Activated CD8-positive, alpha-beta memory T cell treated with anti-CD3 and anti-CD28 coated beads for 24 hours (primary cell): ENCODE data around the gene UBE3B.

Source experiments
- DNase-seq: peaks from one replicate; pipeline ENCODE4 v3.0.0-alpha.2; 2020

UBE3B gene

DNA sequence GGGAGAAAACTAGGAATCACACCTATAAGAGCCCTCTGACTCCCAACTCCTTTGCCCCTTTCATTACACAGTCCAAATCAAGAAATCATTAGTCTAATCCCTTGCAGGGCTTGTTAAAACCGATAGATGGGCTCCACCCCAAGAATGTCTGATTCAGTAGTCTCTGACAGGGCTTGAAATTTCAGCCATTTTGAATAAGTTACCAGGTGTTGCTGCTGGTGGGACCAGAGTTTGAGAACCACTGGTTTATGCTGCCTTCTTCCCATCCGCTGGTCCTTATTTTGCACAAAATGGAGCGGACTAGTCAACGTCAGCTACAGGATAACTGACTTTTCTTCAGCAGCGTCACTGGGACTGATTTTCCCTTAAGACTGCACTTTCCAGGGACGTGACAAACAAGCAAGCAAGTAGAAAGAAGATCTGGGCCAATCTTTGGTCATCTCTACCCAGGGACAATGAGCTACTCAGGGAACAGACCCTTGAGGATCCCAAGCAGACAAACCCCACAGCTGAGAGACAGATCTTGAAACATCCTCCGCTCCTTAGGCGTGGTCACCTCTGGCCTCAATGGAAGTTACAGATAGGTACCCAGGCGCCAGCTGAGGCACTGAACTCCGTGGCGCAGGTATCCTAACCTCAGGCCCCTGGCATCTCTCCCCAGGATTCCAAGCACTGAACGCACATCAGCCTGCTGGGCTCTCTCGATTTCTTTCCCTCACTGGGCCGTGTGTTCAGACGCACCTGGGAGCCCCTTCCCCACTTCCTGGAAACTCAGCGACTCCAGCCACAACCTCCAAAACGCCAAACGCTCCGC lies 1.2 kb upstream of the UBE3B start:
- DNase-seq = no peak

DNA sequence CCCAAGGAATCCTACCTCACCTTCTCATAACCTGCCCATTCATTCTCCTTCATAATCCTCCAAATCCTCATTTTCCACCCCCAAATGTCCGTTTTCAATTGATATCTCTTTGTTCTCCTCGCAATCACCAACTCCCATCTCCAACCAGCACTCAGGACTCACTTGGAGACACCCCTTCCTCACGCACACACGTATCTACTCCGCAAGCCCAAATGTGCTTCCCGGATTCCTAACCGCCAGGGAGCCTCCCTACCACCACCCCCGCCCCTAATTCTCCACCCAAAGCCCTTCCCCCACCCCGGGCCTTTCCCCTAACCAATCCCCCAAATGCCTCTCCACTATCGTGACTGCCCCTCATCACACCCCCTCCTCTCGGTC lies 638 bp upstream of the UBE3B start:
- DNase-seq = no peak

DNA sequence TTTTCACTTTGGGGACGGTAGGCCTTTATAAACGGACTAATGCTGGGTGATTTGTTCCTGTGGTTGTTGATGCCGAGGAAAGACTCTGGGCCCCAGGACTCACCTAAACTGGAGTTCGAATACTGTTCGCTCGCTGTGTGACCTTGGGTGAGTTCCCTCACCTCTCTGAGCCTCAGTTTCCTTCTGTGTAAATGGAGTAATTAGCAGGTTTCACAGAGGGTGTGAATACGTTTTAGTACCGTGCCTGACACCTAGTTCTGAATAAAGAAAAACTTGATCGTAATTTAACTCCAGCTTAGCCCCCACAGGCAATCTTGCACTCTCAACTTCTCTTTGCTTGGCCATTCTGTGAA lies 505 bp downstream of the UBE3B start:
- no peak for DNase-seq

DNA sequence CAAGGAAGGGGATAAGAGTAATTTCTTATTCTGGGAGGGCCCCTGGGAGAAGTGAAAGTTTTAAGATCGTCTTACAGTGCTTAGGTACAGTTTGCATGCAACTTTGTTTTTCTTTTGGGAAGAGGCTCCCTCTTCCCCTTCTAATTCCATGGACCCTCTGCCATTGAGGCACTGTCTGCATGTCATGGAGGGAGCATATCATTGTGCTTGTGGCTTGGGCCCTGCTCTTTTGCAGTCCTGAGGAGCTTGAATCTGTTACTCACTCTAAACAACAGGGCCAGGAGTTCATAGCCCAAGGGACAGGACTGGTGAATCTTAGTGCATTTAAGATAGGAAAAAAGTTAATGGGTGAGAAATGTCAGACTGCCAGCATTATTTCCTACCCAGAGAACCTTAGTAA lies 2.3 kb downstream of the UBE3B start:
- DNase-seq = no peak

DNA sequence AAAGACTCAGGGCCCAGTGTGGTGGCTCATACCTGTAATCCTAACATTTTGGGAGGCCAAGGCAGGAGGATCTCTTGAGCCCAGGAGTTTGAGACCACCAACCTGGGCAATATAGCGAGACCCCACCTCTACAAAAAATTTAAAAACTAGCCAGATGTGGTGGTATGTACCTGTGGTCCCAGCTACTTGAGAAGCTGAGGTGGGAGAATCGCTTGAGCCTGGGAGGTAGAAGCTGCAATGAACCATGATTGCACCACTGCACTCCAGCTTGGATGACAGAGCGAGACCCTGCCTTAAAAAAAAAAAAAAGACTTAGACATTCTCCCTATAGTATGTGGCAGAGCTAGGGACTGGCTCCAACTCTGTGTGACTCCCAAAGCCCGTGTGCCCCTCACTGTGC lies 2.9 kb downstream of the UBE3B start:
- no peak for DNase-seq

DNA sequence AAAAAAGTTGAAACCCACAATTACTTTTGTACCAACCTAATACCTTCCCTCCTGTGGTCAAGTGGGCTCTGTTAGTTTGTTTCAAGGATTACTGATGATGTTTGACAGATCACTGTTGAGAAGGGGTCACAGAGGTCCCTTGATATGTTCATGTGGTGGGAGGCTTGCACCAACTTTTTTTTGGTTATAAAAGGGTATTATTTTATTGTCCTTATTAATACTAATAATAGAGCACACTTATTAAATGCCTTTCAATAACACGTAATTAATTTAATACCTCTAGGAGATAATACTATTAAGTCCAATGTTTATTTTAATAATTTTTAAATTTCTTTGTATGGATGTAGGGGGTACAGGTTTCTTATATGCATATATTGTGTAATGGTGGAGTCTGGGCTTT lies 4.4 kb downstream of the UBE3B start:
- no peak for DNase-seq

DNA sequence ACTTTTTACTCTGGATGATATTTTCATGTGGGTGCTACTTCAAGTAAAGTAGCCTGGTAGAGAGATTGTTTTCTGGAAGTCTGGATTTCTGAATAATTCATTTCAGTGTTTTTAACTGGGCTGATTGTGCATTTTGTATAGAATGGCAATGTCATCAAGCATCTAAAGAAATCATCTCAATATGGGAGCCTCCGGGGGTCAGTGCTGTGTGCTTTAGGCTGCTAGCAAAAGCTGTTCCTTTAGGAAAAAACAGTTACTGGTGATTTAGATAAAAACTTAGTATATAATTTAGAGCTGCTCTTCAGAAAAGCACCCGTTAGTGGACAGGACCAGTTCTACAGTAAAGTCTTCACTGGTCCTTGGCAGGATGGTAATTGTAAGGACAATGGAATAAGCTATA lies 5.1 kb downstream of the UBE3B start:
- DNase-seq = no peak

DNA sequence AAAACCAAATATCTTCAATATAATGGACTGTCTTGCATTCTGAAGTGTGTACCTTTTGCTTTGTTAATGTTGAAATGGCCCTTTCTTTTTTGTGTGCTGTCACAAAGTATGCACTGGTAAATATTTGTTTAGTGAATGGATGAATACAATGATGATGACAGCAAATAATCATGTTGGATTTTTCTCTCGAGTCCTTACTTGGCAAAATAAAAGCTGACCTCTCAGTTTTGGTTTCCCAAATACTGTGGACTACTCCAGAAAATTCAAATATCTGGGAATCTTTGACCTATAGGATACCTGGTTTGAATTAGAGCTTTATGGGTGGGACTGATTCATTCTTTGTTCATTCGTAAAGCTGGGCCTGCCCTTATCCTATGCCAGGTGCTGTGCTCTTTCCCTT lies 5.5 kb downstream of the UBE3B start:
- no peak for DNase-seq

DNA sequence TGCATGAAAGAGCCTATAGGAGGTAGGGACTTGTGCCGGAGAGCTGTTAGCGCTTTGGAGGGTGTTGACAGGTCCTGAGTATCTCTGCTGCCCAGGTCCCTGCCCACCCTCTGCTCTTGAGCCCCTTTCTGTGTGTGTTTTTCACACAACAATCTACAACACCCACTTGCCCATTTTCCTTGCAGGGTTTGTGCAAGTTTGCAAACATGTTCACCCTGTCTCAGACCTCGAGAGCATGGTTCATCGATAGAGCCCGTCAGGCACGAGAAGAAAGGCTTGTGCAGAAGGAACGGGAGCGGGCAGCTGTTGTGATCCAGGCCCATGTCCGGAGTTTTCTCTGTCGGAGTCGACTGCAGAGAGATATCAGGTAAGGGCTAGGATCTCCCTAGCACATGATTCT lies 5.9 kb downstream of the UBE3B start:
- no peak for DNase-seq

DNA sequence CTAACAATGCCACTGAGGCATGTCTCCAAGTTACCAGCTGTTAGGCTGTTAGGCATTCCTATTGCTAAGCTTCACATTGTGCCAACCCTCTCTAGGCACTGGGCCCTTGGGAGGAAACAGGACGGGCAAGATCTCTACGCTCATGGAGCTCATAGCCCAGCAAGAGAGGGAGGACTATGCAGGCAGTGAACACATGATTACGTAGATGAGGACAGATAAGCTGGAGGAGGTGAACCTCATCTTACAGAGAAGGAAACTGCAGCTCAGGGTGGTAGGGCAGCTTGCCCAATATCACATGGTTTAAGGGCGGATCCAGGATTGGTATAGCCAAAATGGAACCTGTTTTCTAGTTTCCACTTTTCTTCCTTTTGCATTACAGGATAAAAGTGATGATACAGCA lies 7.8 kb downstream of the UBE3B start:
- no peak for DNase-seq

DNA sequence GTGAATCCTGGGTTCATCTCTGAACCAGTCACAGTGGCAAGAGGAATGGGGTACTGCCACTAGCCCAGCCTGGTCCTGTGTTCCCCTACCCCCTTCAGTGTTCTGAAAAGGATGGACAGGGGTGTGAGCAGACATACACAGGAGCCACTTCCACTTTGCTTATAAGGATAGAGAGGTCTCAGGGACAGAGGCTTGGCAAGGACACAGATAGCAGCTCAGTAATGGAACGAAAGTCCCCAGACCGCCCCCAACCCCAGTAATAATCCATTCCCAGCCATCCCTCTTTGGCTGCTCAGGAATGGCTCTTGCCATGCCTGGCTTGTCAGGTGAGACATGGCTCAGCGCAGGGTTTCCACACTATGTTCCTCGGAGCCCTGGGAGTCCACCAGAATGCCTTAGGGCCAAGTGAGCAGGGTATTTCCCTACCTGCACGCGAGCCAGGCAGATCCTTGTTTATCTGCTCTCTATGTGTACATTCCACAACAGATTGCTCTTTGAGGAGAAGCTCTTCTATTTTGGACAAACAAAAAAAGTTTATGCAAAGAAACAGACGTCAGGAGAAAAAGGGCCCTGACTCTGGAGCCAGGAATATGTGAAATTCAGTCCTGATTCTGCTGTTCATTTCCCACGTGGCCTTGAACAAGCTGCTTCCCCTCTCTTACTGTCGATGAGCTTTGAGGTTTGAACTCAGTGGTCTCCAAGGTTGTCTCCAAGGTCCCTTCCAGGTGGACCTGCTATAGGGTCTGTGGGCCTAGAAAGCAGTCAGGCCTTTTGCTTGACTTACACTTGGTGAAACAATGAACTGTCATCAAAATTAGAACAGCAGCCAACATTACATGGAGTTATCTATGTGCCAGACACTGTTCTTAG lies 10.0 kb downstream of the UBE3B start:
- no peak for DNase-seq

DNA sequence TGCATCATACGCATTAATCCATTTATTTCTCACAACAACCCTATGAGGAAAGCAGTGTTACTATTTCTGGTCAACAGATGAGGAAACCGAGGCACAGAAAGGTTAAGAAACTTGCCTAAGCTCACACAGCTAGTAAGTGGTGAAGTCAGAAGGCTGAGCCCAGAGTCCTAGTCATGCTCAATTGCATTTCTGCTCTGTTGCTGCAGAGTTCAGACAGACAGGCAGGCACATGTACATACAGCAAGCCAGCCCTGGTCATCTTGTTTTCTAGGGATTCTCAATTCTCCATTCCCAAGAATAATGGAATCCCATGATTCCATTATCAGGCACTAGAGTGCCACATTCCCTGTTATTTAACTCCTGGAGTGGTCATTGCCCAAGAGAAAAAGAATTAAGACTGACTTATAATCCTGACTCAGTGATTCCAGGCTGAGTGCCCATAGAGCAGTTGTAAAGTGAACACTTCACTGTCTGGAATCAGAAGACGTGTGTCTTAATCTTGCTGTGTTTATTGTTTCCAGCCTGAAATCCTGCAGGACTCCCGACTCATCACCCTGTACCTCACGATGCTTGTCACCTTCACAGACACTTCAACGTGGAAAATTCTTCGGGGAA lies 10.7 kb downstream of the UBE3B start:
- DNase-seq = no peak

DNA sequence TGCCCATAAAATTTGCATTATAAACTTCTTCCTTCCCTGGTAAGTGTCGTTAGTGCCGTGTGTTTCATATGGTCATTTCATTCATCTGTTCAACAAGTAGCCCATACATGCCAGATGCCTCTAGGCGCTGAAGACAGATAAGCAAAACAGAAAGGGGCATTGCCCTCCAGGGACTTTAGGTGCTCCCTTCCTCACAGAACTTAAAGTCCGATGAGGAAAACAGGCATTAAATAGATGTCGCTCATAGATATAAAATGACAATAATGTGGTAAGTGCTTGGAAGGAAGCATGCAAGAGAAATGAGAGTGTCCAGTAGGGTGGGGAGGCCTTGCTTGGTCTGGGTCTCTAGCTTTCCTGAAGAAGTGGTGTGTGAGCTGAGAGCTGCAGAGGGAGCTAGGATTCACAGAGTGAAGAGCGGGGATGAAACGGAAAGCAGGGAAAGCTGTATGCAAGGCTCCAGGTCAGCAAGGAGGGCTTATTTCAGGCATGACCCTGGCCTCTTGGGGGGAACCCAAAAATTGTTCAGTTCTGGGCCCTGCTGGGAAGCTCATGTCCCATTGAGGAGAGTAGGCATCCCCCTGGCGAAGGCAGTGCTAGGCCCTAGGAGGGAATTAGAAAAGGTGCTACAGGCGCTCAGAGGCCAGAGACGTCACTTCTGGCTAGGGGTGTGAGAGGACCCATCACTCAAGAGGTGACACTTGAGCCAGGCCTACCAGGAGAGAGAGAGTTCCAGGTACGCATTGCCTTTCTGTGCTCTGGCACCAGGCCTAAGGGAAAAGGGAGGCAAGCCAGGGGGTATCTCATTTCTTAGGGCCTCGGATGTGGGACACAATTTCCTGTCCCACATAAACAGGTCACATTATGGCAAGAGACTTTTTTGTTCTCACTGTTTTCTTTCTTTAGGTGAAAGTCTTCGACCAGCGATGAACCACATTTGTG lies 11.9 kb downstream of the UBE3B start:
- DNase-seq = no peak

DNA sequence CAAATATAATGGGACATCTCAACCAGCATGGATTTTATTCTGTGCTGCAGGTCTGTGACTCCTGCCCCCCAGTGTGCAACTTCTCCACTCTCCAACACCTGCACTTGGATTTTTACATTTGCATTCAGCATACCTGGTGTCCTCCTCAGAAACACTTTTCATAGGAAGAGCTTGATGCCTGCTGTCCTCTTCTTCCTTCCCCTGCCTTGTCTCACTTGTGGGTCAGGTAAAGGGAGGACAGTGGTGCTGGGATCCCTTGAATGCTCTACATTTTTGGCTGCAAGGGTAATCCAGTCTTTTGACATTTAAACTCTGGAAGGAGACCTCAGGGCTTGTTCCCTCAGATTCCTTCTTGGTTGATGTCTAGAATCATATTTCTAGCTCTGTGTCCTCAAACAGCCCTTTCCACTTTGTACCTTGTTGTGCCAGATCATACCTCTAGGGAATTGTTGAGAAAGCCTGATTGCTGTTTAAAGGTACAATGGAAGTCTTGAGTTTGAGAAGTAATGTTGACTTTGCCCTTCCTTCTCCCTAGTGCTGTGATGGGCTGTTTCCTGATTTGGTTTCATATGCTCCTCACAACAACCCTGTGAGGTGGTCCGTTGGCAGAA lies 12.6 kb downstream of the UBE3B start:
- DNase-seq = no peak

DNA sequence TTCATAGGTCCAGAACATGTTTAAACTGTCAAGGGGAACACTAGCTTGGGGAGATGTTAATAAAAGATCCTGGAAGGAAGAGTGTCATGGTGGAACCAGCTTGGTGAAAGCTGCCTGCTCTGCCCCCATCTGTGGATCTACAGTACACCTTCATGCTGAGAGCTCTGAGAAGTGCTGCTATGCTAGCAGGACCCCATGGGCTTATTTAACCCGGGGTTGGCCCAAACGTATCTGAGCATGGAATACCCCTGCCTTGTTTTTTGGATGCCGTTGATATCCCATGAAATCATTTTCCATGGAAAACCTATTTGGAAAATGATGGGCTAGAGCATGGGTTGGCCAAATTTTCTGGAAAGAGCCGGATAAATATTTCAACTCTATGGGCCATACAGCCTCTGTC lies 14.2 kb downstream of the UBE3B start:
- no peak for DNase-seq

DNA sequence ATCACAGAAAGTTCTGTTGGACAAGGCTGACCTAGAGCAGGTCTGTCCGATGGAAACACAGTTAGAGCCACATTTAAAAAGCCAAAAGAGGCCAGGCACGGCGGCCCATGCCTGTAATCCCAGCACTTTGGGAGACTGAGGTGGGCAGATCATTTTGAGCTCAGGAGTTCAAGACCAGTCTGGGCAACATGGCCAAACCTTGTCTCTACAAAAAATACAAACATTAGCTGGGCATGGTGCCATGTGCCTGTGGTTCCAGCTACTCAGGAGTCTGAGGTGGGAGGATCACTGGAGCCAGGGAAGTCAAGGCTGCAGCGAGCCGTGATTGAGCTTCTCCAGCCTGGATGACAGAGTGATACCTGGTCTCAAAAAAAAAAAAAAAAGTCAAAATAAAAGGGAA lies 14.9 kb downstream of the UBE3B start:
- no peak for DNase-seq

DNA sequence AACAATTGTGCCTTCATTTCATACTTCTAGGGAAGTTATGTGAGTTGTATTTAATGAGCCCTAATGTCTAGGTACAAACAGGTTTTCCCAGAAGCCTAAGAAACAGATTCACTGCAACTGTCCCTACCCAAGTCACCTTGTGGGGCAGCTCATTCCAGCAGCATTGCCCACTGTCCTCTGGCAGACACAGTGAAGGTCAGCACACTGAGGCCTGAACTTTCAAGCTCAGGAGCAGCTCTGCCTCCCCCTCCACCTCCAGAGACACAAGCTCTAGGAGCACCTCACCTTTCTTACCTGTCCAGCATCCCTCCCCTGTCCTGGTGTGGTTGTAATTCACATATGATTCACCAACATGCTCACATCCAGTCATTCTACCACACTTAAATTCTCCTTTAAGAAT lies 15.7 kb downstream of the UBE3B start:
- DNase-seq = no peak

DNA sequence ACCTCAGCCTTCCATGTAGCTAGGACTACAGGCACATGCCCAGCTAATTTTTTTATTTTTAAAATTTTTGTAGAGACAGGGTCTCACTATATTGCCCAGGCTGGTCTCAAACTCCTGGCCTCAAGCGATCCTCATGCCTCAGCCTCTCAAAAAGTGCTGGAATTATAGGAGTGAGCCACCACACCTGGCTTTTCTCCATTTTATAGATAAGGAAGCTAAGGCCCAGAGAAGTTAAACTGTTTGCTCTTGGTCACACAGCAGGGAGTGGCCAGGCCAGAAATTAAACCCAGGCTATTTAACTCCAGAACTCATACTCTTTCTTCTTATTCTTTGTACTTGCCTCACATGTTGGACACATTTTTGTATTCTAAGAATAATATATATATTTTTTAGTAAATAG lies 16.5 kb downstream of the UBE3B start:
- no peak for DNase-seq

DNA sequence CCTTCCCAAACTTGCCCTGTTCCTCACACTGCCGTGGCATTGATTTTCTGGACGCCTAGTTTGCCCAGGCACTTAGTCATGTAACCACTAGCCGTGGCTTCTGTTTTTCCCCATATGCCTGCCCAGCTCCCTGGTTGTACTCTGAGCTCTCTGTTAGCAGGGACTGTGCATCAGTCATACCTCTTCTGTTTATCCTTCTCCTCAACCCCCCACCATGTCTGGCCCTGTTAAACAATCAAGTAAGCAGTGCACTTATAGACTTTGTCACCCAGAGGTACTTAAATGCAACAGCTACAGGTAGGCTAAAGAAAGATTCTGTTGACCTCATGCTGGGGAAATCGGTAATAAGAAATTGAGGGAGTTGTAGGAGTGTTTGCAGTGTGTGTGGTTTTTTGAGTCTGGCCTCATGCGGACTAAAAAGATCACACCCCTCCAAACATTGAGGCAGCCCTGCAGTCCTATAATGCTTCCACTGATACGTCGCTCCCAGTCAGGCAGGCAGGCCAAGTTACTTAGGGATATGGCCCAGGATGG lies 17.0 kb downstream of the UBE3B start:
- DNase-seq = no peak

DNA sequence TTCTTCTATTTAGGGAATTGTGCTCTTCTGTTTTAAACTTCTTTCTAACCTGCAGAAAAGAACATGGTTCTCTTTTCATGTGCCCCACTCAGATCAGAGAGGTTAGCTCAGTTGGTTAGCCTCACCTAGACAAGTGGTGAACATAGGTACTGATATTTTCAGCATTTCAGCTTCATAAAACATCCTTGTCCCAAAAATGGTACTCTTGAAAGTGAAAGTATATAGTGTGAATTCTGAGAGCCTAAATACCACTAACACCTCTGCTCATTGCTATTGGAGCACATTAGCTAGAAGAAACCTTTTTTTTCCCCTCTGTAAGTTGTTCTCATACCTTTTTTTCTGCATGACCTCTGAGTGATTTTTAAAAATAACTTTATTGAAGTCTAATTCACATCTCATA lies 17.6 kb downstream of the UBE3B start:
- no peak for DNase-seq

DNA sequence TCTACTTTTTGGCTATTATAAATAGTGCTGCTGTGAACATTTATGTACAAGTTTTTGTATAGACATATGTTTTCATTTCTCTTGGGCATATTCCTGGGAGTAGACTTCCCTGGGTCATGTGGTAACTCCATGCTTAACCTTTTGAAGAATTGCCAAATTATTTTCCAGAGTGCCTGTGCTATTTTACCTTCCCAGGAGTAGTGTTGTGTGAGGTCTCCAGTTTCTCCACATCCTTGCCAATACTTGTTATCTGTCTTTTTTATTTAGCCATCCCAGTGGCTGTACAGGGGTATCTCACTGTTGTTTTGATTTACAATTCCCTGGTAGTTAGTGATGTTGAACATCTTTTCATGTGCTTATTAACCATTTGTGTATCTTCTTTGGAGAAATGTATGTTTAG lies 18.9 kb downstream of the UBE3B start:
- DNase-seq = no peak

DNA sequence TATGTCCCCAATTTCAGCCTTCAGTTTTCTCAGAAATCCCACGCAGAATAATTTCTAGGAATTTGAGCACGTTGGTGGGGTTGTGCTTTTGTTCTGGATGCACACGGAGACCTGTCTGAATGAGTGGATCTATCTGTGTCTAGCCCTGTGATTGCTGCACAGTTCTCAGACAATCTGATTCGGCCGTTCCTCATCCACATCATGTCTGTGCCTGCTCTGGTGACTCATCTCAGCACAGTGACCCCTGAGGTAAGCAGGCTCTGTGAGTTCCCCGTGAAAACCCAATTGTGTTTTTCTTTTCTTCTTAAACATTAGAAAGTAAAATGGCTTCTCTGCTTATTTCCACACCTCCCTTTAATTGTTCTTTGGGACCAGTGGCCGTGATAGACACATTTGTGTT lies 20.2 kb downstream of the UBE3B start:
- DNase-seq = no peak
